ENCODE measurements around the gene ANKRD31.

ANKRD31 gene

DNA sequence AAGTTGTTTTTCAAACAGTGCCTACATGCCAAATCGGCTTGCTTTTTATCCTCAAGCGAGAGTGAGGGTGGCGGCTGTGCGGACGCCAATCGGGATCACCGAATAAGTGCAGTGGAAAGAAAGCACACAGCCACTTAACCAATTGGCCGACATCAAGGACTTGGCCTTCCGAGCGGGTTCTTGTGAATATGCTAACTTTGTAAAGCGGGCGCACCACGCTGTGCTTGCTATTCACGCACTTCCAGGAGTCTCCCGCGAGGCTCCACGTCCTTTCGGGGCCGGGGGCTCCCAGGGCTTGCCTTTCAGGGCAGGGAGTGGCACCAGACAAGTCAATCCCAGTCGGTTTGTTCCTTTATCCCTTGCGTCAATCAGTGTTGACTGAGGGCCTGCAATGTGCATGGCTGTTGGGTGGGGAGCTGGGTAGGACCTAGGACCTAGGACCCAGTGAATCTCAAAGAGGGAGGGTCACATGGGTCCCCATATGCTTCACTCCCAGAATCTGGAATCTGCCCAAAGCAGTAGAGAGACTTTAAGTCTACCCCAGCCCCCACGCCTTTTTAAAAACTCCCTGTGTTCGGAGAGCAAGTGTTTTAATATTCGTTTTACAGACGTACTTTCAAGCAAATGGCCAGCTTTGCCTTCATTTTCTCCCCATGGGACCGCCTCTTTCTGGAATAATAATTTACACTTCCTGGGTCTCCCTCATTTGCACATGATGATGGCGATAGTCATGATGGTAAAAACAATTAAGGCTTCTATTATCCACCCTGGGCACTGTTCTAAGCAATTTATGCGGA, 182.3 kb downstream of the ANKRD31 start:
- DNase-seq = no peak

DNA sequence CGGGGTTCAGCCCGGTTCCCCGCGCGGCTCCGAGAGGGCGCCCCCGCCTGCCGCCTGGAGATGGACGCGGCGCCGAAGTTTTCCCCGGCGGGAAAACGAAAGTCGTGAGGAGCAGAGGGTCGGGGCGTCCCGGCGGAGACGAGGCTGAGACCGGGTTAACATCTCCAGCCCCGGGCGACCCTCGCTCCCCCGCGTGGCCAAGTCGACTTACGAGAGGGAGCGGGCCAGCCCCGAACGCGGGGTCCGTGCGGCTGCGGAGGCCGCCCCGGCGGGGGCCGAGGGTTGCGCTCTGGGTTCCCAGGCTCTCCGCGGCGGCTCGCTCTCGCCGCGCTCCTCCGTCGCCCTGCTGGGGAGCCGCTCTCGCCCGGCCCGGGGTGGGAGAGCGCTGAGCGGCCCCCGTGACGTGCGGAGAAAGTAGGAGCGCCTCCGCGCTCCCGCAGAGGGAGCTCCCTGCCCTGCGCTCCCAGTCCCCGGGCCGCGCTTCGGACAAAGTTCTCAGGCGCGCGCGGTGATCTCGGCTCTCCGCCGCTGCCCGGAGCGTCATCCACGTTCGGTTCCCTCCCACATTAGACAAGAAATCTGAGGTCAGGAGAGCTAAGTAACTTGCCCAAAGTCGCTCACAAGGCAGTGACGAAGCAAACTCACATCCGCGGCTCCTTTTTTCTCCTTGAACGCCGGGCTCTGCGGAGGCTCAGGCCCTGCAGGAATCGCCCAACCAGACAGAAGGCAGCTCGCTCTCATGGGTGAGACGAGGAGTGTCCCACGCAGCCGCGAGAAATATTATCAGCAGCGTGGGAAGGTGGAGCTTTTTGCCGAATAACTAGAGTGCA, 183.2 kb downstream of the ANKRD31 start:
- peak; percentile 76 for DNase-seq

- DNase-seq = no peak
These were observed 183.7 kb downstream of the ANKRD31 start for GRCh38 chr5:75053054-75053303.

- peak; percentile 41 for DNase-seq
These were observed 184.3 kb downstream of the ANKRD31 start, which contains the start of gene GCNT4 for GRCh38 chr5:75052192-75053053. TSS of gene GCNT4 (minus strand) at chr5:75052558. CDS start at chr5:75030037, 22,521 bp downstream.

GRCh38 chr5:75051217-75051751, 185.4 kb downstream of the ANKRD31 start:
- DNase-seq = no peak

- no peak for DNase-seq
These were observed 186.3 kb downstream of the ANKRD31 start for GRCh38 chr5:75050415-75050814.

DNA sequence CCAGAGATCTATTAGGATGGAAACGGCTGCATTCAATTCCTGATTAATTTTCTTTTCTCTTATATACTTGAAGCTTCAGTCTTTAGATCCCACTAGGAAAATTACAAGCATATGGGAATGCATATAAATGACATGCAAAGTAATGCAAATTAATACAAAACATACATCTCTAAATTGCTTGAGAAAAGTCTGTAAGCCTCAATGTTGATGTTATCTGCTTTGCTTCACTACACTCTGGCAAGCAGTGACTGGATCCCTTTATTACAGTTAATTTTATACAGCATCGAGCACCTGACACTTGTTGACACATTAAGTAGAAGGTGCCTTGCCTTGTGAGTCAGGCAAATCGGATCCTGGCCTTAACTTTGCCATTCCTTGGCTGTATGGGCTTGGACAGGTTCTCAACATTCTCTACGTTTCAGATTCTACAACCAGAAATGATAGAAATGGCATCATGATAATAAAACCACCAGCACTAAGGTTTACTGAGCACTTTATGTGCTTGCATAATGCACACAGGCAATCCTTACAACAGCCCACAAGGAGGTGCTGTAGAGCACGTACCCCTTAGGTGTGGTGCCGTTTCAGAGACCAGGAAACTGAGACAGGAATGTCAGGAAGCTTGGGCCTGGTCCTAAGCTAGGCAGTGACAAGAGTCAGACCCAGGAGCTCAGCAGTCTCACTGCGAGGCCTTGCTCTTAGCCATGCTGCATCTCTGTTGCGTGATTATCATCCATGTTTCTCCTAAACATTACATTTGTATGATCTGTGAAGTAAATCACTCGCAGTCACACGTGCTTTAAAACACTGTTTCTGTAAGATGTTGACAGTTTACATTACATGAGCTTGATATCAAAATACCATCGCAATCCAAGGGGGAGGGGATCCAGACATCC, 187.0 kb downstream of the ANKRD31 start:
- DNase-seq = peak; percentile 48

GRCh38 chr5:75048457-75048953, 188.2 kb downstream of the ANKRD31 start:
- DNase-seq = no peak

- DNase-seq = no peak
These were observed 189.3 kb downstream of the ANKRD31 start for GRCh38 chr5:75047356-75047755.

- DNase-seq = no peak
These were observed 190.1 kb downstream of the ANKRD31 start for GRCh38 chr5:75046366-75047142.

DNA sequence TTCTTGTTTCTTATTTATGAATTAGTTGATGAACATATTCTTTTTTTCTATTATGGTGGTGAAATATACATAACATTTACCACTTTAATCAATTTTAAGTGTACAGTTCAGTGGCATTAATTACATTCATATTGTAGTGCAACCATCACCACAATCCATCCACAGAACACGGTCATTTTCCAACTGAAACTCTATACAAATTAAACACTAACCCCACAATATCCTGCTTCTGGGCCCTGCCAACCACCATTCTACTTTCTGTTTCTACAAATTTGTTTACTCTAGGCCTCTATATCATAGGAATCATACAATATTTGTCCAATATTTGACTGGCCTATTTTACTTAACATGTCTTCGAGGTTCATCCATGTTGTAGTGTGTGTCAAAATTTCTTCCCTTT, 191.6 kb downstream of the ANKRD31 start:
- DNase-seq = no peak

- no peak for DNase-seq
These were observed 192.3 kb downstream of the ANKRD31 start for GRCh38 chr5:75044406-75044805.

GRCh38 chr5:75043633-75044264, 192.9 kb downstream of the ANKRD31 start:
- DNase-seq = no peak

- peak; percentile 41 for DNase-seq
These were observed 194.2 kb downstream of the ANKRD31 start for GRCh38 chr5:75042522-75042921.

DNA sequence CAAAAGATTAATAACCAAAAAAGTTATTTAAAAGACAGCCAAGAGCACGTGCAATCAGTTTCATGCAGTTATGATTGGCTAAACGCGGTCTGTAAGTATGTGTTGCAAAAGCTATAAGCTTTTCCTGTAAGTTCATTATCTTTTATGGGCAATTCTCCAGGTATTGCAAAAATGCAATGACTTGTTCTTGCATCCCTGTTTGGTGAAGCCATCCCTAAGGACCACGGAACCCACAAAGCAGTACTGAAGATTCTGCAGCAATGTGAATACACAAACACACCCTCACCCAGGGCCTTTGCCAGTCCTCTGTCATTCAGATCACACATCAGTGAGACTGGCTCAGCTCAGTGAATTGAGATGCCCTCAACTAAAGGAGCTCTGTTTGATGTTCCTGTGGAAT, 195.7 kb downstream of the ANKRD31 start:
- peak; percentile 77 for DNase-seq

- DNase-seq = peak; percentile 94
These were observed 199.6 kb downstream of the ANKRD31 start for GRCh38 chr5:75037106-75037505.

DNA sequence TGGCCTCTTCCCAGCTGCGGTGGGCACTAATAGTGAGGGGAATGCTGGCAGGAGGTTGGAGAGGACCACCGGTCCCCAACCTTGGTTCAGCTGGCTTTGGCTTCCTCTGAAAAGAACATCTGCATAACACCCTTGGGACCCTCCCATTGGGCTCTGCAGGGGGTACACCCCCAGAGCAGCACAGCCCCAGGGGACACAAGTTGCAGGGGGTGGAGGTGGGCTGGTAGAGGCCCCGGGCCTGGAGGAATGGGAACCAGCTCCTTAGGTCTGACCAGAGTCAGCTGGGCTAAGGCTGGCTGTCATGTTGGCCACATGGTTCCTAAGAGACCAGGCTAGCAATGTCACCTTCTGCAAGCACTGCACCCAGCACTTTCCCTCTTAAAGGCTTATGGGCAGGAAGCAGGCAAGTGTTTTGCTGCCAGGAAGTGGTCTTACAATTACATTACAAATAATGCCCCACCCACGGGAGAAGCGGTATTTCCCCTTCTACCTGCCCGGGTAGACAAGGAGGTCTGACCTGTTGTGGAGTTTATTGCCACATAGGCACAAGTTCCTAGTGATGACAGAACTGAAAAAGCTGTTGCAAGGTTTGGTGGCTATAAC, 202.4 kb downstream of the ANKRD31 start:
- DNase-seq = no peak

- no peak for DNase-seq
These were observed 205.3 kb downstream of the ANKRD31 start for GRCh38 chr5:75031366-75031765.

DNA sequence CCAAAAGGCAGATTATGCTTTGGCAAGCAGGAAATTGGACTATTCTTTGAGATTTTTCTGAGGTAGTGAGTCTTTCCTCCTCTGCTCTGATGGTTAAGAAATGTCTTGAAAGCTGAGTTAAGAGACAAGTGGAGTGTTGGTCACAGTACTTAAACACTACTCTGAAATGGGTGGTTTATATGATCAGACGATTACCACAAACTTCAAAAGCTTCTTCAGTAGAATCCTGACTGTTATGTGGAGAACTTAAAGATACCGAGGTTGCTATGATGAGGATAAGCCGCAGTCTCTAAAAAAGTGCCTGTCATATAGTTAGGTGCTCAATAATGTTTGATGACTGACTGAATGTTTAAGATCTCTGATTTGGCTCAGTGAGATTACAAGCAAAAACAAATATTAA, 208.6 kb downstream of the ANKRD31 start:
- DNase-seq = no peak
